ENCODE data around the gene KIF1C. TPM values are rescaled to one million over a fixed set of nuclear protein-coding genes. Genes with fewer than 3 reads are reported as not detected.

Gene KIF1C
- total and polyA plus RNA-seq, 4 donors, result 10.4 to 62.2 (median 36.8) TPM

DNA sequence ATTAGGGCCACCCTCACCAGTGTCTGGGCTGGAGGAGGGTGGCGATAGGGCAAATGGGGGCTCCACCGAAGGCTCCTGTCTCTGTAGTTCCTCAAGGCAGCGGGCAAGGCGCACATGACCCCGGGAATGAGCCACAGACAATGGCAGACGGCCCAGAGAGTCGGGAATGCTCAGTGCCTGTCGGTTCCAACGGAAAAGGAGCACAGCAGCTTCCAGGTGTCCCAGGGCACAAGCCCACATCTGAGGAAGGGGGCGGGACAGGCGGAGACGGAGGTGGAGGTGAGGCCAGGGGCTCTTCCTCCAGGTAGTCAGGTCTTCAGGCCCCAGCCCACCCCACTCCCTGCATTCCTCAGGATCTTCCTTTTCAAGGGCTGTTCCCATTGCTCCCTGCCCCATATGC, 25.0 kb upstream of the KIF1C start:
- no peak overlapping the region for H3K4me3 ChIP-seq (ENCODE audit: low read depth in 1 of 3, low read length in 3 of 3)
- H3K27me3 ChIP-seq (ENCODE audit: control insufficient read depth in 4 of 4, insufficient read depth in 4 of 4, low read length in 3 of 4), result no peaks in the 10 kb centered on the region
- H3K9me3 ChIP-seq (ENCODE audit: control insufficient read depth in 4 of 4, low read length in 3 of 4), result no peaks in the 10 kb centered on the region
- no peak for TF ChIP-seq RAD21 (IDR thresholded peaks at IDR 0.05)
- TF ChIP-seq HNF4A (conservative IDR thresholded peaks at IDR 0.05), result no peak
- no peak for TF ChIP-seq GABPA (IDR thresholded peaks at IDR 0.05 in 1 of 2, conservative IDR thresholded peaks at IDR 0.05 in 1 of 2)
- TF ChIP-seq JUND (IDR thresholded peaks at IDR 0.05), result no peak
- no peak for TF ChIP-seq NR2F2 (IDR thresholded peaks at IDR 0.05)
- TF ChIP-seq, protein P1, sequence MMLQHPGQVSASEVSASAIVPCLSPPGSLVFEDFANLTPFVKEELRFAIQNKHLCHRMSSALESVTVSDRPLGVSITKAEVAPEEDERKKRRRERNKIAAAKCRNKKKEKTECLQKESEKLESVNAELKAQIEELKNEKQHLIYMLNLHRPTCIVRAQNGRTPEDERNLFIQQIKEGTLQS (IDR thresholded peaks at IDR 0.05), result no peak
- TF ChIP-seq TAF1 (conservative IDR thresholded peaks at IDR 0.05), result no peak
- TF ChIP-seq YY1 (IDR thresholded peaks at IDR 0.05), result no peak
- TF ChIP-seq FOXA1 (IDR thresholded peaks at IDR 0.05), result no peak
- no peak for TF ChIP-seq HNF4G (IDR thresholded peaks at IDR 0.05)
- TF ChIP-seq, protein P2, sequence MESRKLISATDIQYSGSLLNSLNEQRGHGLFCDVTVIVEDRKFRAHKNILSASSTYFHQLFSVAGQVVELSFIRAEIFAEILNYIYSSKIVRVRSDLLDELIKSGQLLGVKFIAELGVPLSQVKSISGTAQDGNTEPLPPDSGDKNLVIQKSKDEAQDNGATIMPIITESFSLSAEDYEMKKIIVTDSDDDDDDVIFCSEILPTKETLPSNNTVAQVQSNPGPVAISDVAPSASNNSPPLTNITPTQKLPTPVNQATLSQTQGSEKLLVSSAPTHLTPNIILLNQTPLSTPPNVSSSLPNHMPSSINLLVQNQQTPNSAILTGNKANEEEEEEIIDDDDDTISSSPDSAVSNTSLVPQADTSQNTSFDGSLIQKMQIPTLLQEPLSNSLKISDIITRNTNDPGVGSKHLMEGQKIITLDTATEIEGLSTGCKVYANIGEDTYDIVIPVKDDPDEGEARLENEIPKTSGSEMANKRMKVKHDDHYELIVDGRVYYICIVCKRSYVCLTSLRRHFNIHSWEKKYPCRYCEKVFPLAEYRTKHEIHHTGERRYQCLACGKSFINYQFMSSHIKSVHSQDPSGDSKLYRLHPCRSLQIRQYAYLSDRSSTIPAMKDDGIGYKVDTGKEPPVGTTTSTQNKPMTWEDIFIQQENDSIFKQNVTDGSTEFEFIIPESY (IDR thresholded peaks at IDR 0.05), result no peak
- no peak for DNase-seq (ENCODE audit: low spot score)
- no peak overlapping the region for H3K9ac ChIP-seq (ENCODE audit: low read depth in 1 of 2, low read length in 2 of 2)
- H3K36me3 ChIP-seq (ENCODE audit: control insufficient read depth in 4 of 4, insufficient read depth in 3 of 4, low read depth in 1 of 4, low read length in 3 of 4), result peaks cover 8 to 13% (median 13%) of the 10 kb centered on the region in 4 donors
- 82% methylated on average over 12 of the region's 12 CpGs for WGBS
- H3K4me1 ChIP-seq (ENCODE audit: control insufficient read depth in 4 of 4, insufficient read depth in 4 of 4, low read length in 3 of 4), result peaks cover 3 to 43% (median 28%) of the 10 kb centered on the region in 4 donors
- H3K27ac ChIP-seq (ENCODE audit: low read depth in 1 of 2, low read length in 2 of 2), result no peak overlapping the region

DNA sequence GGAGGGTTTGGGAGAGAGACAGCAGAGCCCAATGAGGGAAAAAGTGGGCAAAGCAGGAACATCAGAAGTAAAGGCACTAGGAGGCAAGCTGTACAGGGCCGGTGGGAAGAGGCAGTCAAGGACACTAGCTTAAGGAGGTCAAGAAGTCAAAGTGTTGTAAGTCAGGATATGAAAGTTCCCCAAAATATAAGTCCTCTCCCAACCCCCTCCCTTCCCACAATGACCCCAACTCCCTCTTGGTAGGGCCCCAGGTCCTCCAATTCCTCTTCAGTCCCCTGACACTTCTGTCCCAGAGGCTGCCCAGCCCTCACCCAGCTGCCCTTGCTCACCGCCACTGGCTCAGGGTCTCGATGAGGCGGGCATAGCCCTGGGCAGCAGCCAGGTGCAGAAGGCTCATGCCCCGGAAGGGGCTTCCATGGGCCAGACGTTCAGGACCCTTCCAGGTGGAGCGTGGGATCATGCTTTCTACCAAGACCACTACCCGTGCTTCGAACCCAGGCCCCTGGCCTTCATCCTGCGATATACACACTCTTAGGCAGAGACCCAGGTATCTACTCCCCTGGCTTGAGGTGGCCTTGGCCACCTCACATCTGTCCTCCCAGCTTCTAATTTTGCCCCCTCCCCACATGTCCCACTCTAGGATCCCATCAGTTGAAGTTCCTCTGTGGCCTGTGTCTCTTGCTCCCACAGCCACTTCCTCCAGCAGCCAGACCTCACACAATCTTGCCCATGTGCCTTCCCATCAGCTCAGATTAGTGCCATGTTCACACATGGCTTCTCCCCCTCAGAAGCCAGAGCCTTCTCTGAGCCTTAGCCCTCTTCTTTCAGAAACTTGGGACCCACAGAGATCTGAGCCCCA, 24.3 kb upstream of the KIF1C start:
- Histone ChIP-seq H3K4me3 (ENCODE audit: low read depth in 1 of 3, low read length in 3 of 3) (no peak overlapping the region), H3K27ac (ENCODE audit: low read depth in 1 of 2, low read length in 2 of 2) (no peak overlapping the region), H3K36me3 (ENCODE audit: control insufficient read depth in 4 of 4, insufficient read depth in 3 of 4, low read depth in 1 of 4, low read length in 3 of 4) (peaks cover 11 to 20% (median 17%) of the 10 kb centered on the region in 4 donors), H3K9ac (ENCODE audit: low read depth in 1 of 2, low read length in 2 of 2) (no peak overlapping the region), H3K4me1 (ENCODE audit: control insufficient read depth in 4 of 4, insufficient read depth in 4 of 4, low read length in 3 of 4) (peaks cover 3 to 41% (median 25%) of the 10 kb centered on the region in 4 donors), H3K27me3 (ENCODE audit: control insufficient read depth in 4 of 4, insufficient read depth in 4 of 4, low read length in 3 of 4) (no peaks in the 10 kb centered on the region), H3K9me3 (ENCODE audit: control insufficient read depth in 4 of 4, low read length in 3 of 4) (no peaks in the 10 kb centered on the region)
- DNase-seq (ENCODE audit: low spot score), result no peak
- 87% methylated on average over 10 of the region's 10 CpGs for WGBS
- TF ChIP-seq RXRA (IDR thresholded peaks at IDR 0.05) (no peak), EGR1 (IDR thresholded peaks at IDR 0.05; ENCODE audit: low read depth in 2 of 2) (no peak)

DNA sequence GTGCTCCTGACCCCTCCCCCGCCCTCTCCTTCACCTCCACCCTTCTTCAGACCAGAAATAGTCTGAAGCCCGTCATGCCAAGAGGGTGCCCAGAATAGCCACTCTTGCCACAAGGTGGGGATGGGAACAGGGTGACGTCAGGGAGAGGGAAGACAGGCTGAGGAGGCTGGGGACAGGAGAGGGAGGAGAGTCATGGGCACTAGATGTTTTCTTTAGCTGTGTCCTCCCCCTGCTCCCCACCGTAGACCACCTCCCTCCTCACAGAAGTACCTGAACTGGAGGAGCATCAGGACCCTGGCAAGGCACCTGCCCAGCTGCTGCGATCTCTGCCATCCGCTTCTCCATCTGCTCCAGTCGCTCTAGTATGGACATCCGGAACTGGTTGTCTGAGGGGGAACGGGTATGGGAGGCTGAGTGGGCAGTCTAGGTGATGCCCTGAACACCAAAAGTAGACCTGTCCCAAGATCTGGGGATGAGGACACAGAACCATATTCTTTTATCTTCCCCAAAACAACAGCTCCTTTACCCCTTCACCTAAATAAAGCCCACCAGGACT, 23.6 kb upstream of the KIF1C start:
- no peak overlapping the region for H3K9ac ChIP-seq (ENCODE audit: low read depth in 1 of 2, low read length in 2 of 2)
- WGBS, result 90% methylated on average over 9 of the region's 9 CpGs
- H3K9me3 ChIP-seq (ENCODE audit: control insufficient read depth in 4 of 4, low read length in 3 of 4), result no peaks in the 10 kb centered on the region
- peaks cover 11 to 22% (median 18%) of the 10 kb centered on the region in 4 donors for H3K36me3 ChIP-seq (ENCODE audit: control insufficient read depth in 4 of 4, insufficient read depth in 3 of 4, low read depth in 1 of 4, low read length in 3 of 4)
- H3K27ac ChIP-seq (ENCODE audit: low read depth in 1 of 2, low read length in 2 of 2), result no peak overlapping the region
- DNase-seq (ENCODE audit: low spot score), result no peak
- H3K4me3 ChIP-seq (ENCODE audit: low read depth in 1 of 3, low read length in 3 of 3), result no peak overlapping the region
- no peaks in the 10 kb centered on the region for H3K27me3 ChIP-seq (ENCODE audit: control insufficient read depth in 4 of 4, insufficient read depth in 4 of 4, low read length in 3 of 4)
- no peak for TF ChIP-seq HNF4A (conservative IDR thresholded peaks at IDR 0.05)
- TF ChIP-seq, protein P1 (IDR thresholded peaks at IDR 0.05), result no peak
- TF ChIP-seq RXRA (IDR thresholded peaks at IDR 0.05), result no peak
- TF ChIP-seq, protein P3, sequence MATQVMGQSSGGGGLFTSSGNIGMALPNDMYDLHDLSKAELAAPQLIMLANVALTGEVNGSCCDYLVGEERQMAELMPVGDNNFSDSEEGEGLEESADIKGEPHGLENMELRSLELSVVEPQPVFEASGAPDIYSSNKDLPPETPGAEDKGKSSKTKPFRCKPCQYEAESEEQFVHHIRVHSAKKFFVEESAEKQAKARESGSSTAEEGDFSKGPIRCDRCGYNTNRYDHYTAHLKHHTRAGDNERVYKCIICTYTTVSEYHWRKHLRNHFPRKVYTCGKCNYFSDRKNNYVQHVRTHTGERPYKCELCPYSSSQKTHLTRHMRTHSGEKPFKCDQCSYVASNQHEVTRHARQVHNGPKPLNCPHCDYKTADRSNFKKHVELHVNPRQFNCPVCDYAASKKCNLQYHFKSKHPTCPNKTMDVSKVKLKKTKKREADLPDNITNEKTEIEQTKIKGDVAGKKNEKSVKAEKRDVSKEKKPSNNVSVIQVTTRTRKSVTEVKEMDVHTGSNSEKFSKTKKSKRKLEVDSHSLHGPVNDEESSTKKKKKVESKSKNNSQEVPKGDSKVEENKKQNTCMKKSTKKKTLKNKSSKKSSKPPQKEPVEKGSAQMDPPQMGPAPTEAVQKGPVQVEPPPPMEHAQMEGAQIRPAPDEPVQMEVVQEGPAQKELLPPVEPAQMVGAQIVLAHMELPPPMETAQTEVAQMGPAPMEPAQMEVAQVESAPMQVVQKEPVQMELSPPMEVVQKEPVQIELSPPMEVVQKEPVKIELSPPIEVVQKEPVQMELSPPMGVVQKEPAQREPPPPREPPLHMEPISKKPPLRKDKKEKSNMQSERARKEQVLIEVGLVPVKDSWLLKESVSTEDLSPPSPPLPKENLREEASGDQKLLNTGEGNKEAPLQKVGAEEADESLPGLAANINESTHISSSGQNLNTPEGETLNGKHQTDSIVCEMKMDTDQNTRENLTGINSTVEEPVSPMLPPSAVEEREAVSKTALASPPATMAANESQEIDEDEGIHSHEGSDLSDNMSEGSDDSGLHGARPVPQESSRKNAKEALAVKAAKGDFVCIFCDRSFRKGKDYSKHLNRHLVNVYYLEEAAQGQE (IDR thresholded peaks at IDR 0.05), result no peak
- TF ChIP-seq, protein P4, sequence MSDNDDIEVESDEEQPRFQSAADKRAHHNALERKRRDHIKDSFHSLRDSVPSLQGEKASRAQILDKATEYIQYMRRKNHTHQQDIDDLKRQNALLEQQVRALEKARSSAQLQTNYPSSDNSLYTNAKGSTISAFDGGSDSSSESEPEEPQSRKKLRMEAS (IDR thresholded peaks at IDR 0.05), result no peak
- no peak for TF ChIP-seq SP1 (IDR thresholded peaks at IDR 0.05)
- TF ChIP-seq EGR1 (IDR thresholded peaks at IDR 0.05; ENCODE audit: low read depth in 2 of 2), result no peak
- TF ChIP-seq, protein P2 (IDR thresholded peaks at IDR 0.05), result no peak
- no peak for TF ChIP-seq TAF1 (conservative IDR thresholded peaks at IDR 0.05)
- H3K4me1 ChIP-seq (ENCODE audit: control insufficient read depth in 4 of 4, insufficient read depth in 4 of 4, low read length in 3 of 4), result peaks cover 3 to 34% (median 21%) of the 10 kb centered on the region in 4 donors
